Smooth muscle cell (in vitro differentiated cells): ENCODE data around the gene INPP5A. TPM values are rescaled to one million over a fixed set of nuclear protein-coding genes. Genes with fewer than 3 reads are reported as not detected.

Source experiments
- DNase-seq: peaks from one replicate; lab custom pipeline; 2025; ENCODE audit not compliant: unreplicated experiment; lab: John Stamatoyannopoulos, UW
- H2AFZ ChIP-seq: fragments of 200-600 bp; sonication (generic); 2 replicates; pipeline ENCODE4 v1.6.0; 2016; ENCODE audit warnings: antibody characterized with exemption, low read depth, mild to moderate bottlenecking
- H3F3A ChIP-seq: fragments of 200-600 bp; sonication (generic); 2 replicates; pipeline ENCODE4 v1.6.0; 2017; ENCODE audit warnings: antibody characterized with exemption, low read depth
- H3K27ac ChIP-seq: fragments of 200-600 bp; sonication (generic); 2 replicates; pipeline ENCODE4 v1.5.1; 2016; ENCODE audit warnings: low read depth, mild to moderate bottlenecking
- H3K27me3 ChIP-seq: fragments of 200-600 bp; sonication (generic); 2 replicates; pipeline ENCODE4 v1.6.1; 2016; ENCODE audit warnings: low read depth, mild to moderate bottlenecking
- H3K36me3 ChIP-seq: fragments of 200-600 bp; sonication (generic); 2 replicates; pipeline ENCODE4 v1.5.1; 2016; ENCODE audit warnings: low read depth
- H3K4me1 ChIP-seq: fragments of 200-600 bp; sonication (generic); 2 replicates; pipeline ENCODE4 v1.5.1; 2016; ENCODE audit warnings: low read depth
- H3K4me2 ChIP-seq: fragments of 200-600 bp; sonication (generic); 2 replicates; pipeline ENCODE4 v1.6.0; 2016; ENCODE audit warnings: mild to moderate bottlenecking
- H3K4me3 ChIP-seq: fragments of 200-600 bp; sonication (generic); 2 replicates; pipeline ENCODE4 v1.5.1; 2016; ENCODE audit warnings: mild to moderate bottlenecking
- H3K79me2 ChIP-seq: fragments of 200-600 bp; sonication (generic); 2 replicates; pipeline ENCODE4 v1.6.0; 2016; ENCODE audit warnings: low read depth, mild to moderate bottlenecking
- H3K9ac ChIP-seq: fragments of 200-600 bp; sonication (generic); 2 replicates; pipeline ENCODE4 v1.6.0; 2016; ENCODE audit warnings: low read depth
- H3K9me3 ChIP-seq: fragments of 200-600 bp; sonication (generic); replicated peaks from 2 replicates; pipeline ENCODE4 v1.5.1; 2016; ENCODE audit warnings: low read depth
- H4K20me1 ChIP-seq: fragments of 200-600 bp; sonication (generic); 2 replicates; pipeline ENCODE4 v1.6.0; 2016; ENCODE audit warnings: low read depth
- WGBS: methylation state at CpG from one replicate; pipeline ENCODE4 v1.1.7; 2016; ENCODE audit warnings: low lambda C conversion rate; 5-methylcytosine and 5-hydroxymethylcytosine counted together
- polyA plus RNA-seq: library from polyadenylated mRNA; unstranded; fragments of >200 nt; fragmentation: Nextera tagmentation; extraction: Ambion mirVana; gene quantifications from 2 replicates; pipeline ENCODE4 v1.2.1, GENCODE V29; 2016
- total RNA-seq: library from RNA; depleted of rRNA; stranded (reverse); fragments of >200 nt; gene quantifications from 2 replicates; pipeline ENCODE4 v1.2.3, GENCODE V29; 2014
- TF ChIP-seq, protein P1 (sequence below): fragments of 200-600 bp; sonication (generic); IDR thresholded peaks from 2 replicates; pipeline ENCODE4 v1.5.1; 2017; ENCODE audit warnings: borderline replicate concordance, mild to moderate bottlenecking, antibody characterized with exemption; ENCODE audit not compliant: insufficient read depth, poor library complexity, severe bottlenecking

The INPP5A gene
- total and polyA plus RNA-seq, 2 experiments from 2014 or later: 48.0 to 55.9 TPM

GRCh38 chr10:132746801-132747625 is 209.4 kb downstream of the INPP5A start:
- H3K27ac ChIP-seq: no peak overlapping the region
- H3K4me1 ChIP-seq: peaks cover 30% of the 10 kb centered on the region
- no peaks in the 10 kb centered on the region for H3K27me3 ChIP-seq
- no peak overlapping the region for H3K4me3 ChIP-seq
- no peak overlapping the region for H3K9ac ChIP-seq
- no peak for DNase-seq
- no peaks in the 10 kb centered on the region for H3K79me2 ChIP-seq
- TF ChIP-seq, protein P1, sequence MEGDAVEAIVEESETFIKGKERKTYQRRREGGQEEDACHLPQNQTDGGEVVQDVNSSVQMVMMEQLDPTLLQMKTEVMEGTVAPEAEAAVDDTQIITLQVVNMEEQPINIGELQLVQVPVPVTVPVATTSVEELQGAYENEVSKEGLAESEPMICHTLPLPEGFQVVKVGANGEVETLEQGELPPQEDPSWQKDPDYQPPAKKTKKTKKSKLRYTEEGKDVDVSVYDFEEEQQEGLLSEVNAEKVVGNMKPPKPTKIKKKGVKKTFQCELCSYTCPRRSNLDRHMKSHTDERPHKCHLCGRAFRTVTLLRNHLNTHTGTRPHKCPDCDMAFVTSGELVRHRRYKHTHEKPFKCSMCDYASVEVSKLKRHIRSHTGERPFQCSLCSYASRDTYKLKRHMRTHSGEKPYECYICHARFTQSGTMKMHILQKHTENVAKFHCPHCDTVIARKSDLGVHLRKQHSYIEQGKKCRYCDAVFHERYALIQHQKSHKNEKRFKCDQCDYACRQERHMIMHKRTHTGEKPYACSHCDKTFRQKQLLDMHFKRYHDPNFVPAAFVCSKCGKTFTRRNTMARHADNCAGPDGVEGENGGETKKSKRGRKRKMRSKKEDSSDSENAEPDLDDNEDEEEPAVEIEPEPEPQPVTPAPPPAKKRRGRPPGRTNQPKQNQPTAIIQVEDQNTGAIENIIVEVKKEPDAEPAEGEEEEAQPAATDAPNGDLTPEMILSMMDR: no peak
- no peaks in the 10 kb centered on the region for H3F3A ChIP-seq
- H2AFZ ChIP-seq: no peak overlapping the region
- H3K36me3 ChIP-seq: no peaks in the 10 kb centered on the region
- H3K9me3 ChIP-seq: no peaks in the 10 kb centered on the region
- no peak overlapping the region for H3K4me2 ChIP-seq
- H4K20me1 ChIP-seq: peaks cover 69% of the 10 kb centered on the region
- WGBS: 73% methylated on average over 29 of the region's 29 CpGs

GRCh38 chr10:132748135-132748534 is 210.5 kb downstream of the INPP5A start:
- Histone ChIP-seq H3K27me3 (no peaks in the 10 kb centered on the region), H3K4me2 (no peak overlapping the region), H3K4me1 (peaks cover 26% of the 10 kb centered on the region), H3K36me3 (no peaks in the 10 kb centered on the region), H3K79me2 (no peaks in the 10 kb centered on the region), H4K20me1 (peaks cover 59% of the 10 kb centered on the region), H3K9ac (no peak overlapping the region), H3K27ac (no peak overlapping the region), H2AFZ (no peak overlapping the region), H3F3A (no peaks in the 10 kb centered on the region), H3K9me3 (no peaks in the 10 kb centered on the region), H3K4me3 (no peak overlapping the region)
- TF ChIP-seq, protein P1: no peak
- WGBS: 94% methylated on average over 15 of the region's 15 CpGs
- no peak for DNase-seq

DNA sequence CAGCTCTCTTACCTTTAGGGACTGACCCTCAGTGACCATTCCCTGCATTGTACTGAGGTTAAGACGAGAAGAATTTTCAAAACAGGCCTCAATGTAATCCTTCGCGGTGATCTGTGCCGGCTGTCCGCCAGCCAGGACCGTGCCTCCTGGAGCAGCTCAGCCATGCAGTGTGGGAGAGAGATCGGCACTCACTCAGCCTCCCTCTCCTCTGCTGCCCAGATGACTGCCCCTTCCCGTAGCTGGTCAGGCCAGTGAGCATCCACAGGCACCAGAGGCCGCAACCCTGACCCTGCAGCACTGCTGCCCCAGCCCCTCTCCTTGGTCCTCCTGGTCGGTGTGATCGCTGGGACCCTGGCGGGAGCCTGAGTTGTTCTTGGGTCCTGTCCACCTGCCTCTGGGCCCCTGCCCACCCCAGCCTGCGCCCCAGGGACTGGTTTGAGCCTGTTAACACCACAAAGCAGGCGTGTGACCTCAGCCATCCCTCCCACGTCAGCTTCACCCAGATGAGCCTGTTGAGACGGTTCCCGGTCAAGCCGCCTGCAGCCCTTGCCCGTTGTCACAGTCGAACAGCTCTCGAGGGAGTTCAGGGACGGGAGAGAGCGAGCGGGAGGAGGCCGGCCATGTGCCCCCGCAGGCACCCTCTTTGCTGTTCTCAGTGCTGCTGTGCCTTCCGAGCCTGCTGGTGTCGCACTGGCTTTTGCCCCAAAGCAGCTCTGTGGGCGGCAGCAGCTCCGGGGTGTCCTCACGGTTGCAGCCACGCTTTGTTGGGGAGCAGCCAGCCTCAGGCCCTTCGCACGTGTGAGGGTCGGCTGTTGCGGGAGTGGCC is 211.2 kb downstream of the INPP5A start:
- Histone ChIP-seq H2AFZ (no peak overlapping the region), H3K4me3 (no peak overlapping the region), H3K9me3 (no peaks in the 10 kb centered on the region), H3K36me3 (no peaks in the 10 kb centered on the region), H4K20me1 (peaks cover 53% of the 10 kb centered on the region), H3K79me2 (no peaks in the 10 kb centered on the region), H3K27ac (no peak overlapping the region), H3K4me1 (peaks cover 21% of the 10 kb centered on the region), H3K9ac (no peak overlapping the region), H3K4me2 (no peak overlapping the region), H3K27me3 (no peaks in the 10 kb centered on the region), H3F3A (no peaks in the 10 kb centered on the region)
- WGBS: 93% methylated on average over 36 of the region's 36 CpGs
- no peak for DNase-seq
- TF ChIP-seq, protein P1: no peak
